ENCODE results near the gene DGKE. TPM values are rescaled to one million over a fixed set of nuclear protein-coding genes. Genes with fewer than 3 reads are reported as not detected.

The DGKE gene
- 8.7 TPM for total RNA-seq
- 1.9 TPM for polyA plus RNA-seq (ENCODE audit: insufficient read depth, low read depth, low replicate concordance)
- long read RNA-seq, donor 1 = 0 reads
- long read RNA-seq, donor 2 = 0 reads
- long read RNA-seq, donor 3 = 0 reads
- long read RNA-seq, donor 4 = 0 reads
- long read RNA-seq, donor 5 = 0 reads
- long read RNA-seq, donor 6 = 0 reads
- long read RNA-seq, donor 7, full-length matches to known transcripts = 1 of 3 reads
- long read RNA-seq, donor 7, partial matches to known transcripts = 0 of 3 reads
- long read RNA-seq, donor 7, other reads (novel, unspliced or antisense) = 2 of 3 reads
- long read RNA-seq, donor 8 = 0 reads
- long read RNA-seq, donor 9 = 0 reads
- long read RNA-seq, donor 10 = 0 reads

GRCh38 chr17:56833809-56834379 is at the start of gene DGKE, which contains the start of gene C17orf67:
Gene DGKE, plus strand, starts transcription at chr17:56834151. Its CDS starts 645 bp downstream, at chr17:56834796.
Gene C17orf67, minus strand, starts transcription at chr17:56833920. Its CDS starts 18,110 bp downstream, at chr17:56815810.
- DNase-seq (peak; percentile 96 to 100 (median 97)), FAIRE-seq (no peak)
- H3K4me3 ChIP-seq (ENCODE audit: low read length in 3 of 3) = peak within 1 kb of the TSS; percentile 53 to 79 (median 71)
- peaks cover 0 to 12% (median 4%) of the 10 kb centered on the region in 3 donors for H3K4me1 ChIP-seq (ENCODE audit: control insufficient read depth in 2 of 3, insufficient read depth in 2 of 3, low read depth in 1 of 3, low read length in 3 of 3)
- H3K36me3 ChIP-seq (ENCODE audit: control insufficient read depth in 2 of 3, insufficient read depth in 3 of 3, low read length in 3 of 3) = no peaks in the 10 kb centered on the region
- peak within 1 kb of the TSS; percentile 34 to 73 (median 60) for H3K9ac ChIP-seq (ENCODE audit: low read length in 3 of 3)
- no peaks in the 10 kb centered on the region for H3K27me3 ChIP-seq (ENCODE audit: control insufficient read depth, insufficient read depth, low read length)
- intact Hi-C loops (cut with DNase I) = no loop called here
- peak within 1 kb of the TSS; percentile 80 to 95 for H3K27ac ChIP-seq (ENCODE audit: low read depth in 2 of 2, low read length in 2 of 2)
- no peaks in the 10 kb centered on the region for H3K9me3 ChIP-seq (ENCODE audit: control insufficient read depth in 2 of 3, insufficient read depth in 1 of 3, low read length in 3 of 3)
- TF ChIP-seq CTCF (IDR thresholded peaks at IDR 0.05; ENCODE audit: borderline replicate concordance, extremely low read depth, insufficient read depth) = no peak

GRCh38 chr17:56785405-56785804 is 48.5 kb upstream of the DGKE start:
- peaks cover 6% of the 10 kb centered on the region for H3K27me3 ChIP-seq (ENCODE audit: control insufficient read depth, insufficient read depth, low read length)
- no peaks in the 10 kb centered on the region for H3K9me3 ChIP-seq (ENCODE audit: control insufficient read depth in 2 of 3, insufficient read depth in 1 of 3, low read length in 3 of 3)
- peaks cover 0 to 3% (median 0%) of the 10 kb centered on the region in 3 donors for H3K4me1 ChIP-seq (ENCODE audit: control insufficient read depth in 2 of 3, insufficient read depth in 2 of 3, low read depth in 1 of 3, low read length in 3 of 3)
- TF ChIP-seq CTCF (IDR thresholded peaks at IDR 0.05; ENCODE audit: borderline replicate concordance, extremely low read depth, insufficient read depth) = no peak
- no peaks in the 10 kb centered on the region for H3K36me3 ChIP-seq (ENCODE audit: control insufficient read depth in 2 of 3, insufficient read depth in 3 of 3, low read length in 3 of 3)
- H3K9ac ChIP-seq (ENCODE audit: low read length in 3 of 3) = no peak overlapping the region
- H3K4me3 ChIP-seq (ENCODE audit: low read length in 3 of 3) = no peak overlapping the region
- no peak for DNase-seq
- no peak overlapping the region for H3K27ac ChIP-seq (ENCODE audit: low read depth in 2 of 2, low read length in 2 of 2)
- intact Hi-C loops (cut with DNase I) = no loop called here
- no peak for FAIRE-seq

GRCh38 chr17:56785997-56786680 is 47.8 kb upstream of the DGKE start:
- H3K9ac ChIP-seq (ENCODE audit: low read length in 3 of 3) = no peak overlapping the region
- no peak overlapping the region for H3K4me3 ChIP-seq (ENCODE audit: low read length in 3 of 3)
- TF ChIP-seq CTCF (IDR thresholded peaks at IDR 0.05; ENCODE audit: borderline replicate concordance, extremely low read depth, insufficient read depth) = no peak
- no peaks in the 10 kb centered on the region for H3K4me1 ChIP-seq (ENCODE audit: control insufficient read depth in 2 of 3, insufficient read depth in 2 of 3, low read depth in 1 of 3, low read length in 3 of 3)
- H3K27ac ChIP-seq (ENCODE audit: low read depth in 2 of 2, low read length in 2 of 2) = no peak overlapping the region
- H3K27me3 ChIP-seq (ENCODE audit: control insufficient read depth, insufficient read depth, low read length) = peaks cover 2% of the 10 kb centered on the region
- FAIRE-seq (no peak), DNase-seq (no peak)
- intact Hi-C loops (cut with DNase I) = no loop called here
- H3K36me3 ChIP-seq (ENCODE audit: control insufficient read depth in 2 of 3, insufficient read depth in 3 of 3, low read length in 3 of 3) = no peaks in the 10 kb centered on the region
- no peaks in the 10 kb centered on the region for H3K9me3 ChIP-seq (ENCODE audit: control insufficient read depth in 2 of 3, insufficient read depth in 1 of 3, low read length in 3 of 3)
